GM19240 (cell line): ENCODE results near the gene ZNF669.

Source experiments
- DNase-seq: peaks from one replicate; pipeline ENCODE4 v3.0.0; 2011; ENCODE audit warnings: low spot score; ENCODE audit not compliant: insufficient read length

Gene ZNF669

DNA sequence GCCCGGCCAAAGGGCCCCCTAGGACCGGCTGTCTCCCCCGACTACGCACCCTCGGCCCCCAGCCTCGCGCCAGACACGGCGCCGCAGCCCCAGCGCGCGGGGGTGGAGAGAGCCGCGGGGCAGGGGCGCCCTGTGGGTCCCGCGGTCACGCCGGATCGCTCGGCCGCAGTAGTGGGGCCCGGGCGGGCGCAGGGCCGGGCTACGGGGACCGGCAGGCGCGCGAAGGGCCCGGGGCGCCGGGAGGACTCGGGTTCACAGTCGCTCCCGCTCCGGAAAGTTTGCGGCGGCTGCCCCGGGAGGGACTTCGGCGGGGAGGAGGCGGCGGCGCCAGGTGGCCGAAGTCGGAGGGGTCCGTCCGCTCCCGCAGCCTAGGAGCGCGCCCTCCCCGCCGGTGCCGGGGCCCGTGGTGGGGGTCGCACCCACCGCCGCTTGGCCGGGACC lies 7.1 kb upstream of the ZNF669 start:
- DNase-seq, result no peak

DNA sequence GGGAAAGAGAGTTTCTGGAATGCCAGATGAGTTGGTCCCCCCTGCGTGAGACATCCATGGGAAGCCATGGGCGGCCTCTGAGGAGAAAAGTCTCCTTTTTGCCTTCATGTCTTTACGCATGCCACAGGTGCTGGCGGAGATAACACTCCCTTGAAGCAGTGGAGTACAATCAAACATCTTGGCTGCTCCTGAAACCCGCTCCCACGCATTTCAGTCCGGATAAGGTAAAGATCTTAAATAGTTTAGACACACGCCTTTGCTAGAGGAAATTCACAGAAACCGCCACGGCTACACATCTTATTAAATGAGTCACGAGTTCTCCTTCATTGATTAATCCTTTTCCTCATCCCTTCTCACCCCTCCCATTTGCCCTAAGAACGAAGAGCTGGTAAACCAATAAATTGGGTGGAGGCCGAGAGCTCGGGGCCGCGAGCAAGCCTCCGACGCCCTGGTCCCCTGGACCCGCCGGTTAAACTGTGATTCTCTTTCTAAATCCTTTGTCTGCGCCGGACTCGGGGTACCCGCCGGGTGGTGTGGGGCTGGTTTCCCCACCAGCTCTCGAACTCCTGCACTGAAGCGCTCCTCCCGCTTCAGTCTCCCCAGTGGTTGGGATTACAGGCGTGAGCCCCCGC lies 6.6 kb upstream of the ZNF669 start:
- DNase-seq, result no peak

DNA sequence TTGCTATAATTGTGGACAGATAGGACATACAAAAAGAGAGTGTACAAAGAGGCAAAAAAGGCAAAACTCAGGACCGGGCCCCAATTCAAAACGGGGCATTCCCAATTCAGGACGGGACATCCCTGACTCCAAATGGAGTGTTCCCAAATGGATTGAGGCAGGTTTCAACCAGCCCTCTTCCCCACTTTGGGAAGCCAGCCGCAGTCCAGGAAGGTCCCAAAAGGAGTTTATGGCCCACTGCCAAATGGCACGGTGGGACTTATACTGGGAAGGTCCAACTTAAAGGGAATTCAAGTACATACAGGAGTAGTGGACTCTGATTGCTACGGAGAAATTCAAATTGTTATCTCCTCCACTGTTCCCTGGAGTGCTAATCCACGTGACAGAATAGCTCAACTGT lies 3.5 kb upstream of the ZNF669 start:
- DNase-seq, result no peak

DNA sequence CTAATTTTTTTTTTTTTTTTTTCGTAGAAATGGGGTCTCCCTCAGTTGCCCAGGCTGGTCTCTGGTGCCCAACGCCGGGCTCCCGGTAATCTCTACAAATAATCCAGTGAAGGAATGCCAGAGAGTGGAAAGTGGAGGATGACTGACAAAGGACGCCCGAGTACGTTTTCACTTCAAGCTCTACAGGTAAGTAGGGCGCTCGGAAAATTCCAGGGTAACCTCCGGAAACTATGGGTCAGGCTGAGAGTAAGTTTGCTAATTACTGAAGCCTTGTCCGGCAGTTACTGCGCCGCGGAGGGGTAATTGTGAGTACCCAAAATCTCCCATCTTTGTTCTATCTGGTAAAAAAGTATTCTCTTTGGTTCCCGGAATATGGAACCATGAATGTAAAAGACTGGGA lies 1.8 kb upstream of the ZNF669 start:
- no peak for DNase-seq

DNA sequence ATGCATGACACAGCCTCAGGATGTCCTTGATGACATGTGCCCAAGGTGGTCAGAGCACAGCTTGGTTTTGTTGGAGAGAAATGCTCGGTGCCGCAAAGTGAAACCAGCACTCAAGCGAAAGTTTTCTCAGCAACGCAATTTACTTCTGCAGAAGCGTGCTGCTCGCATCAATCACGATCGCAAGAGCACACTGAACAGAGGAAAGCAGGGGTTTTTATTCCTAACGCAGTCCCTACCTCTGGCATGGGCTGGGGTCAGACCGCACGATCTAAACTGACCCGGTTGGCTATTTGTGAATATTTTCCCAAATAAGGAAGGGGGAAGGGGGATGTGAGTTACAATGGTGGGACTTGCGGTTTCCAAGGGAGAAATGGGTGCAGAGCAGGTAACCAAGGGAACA lies 809 bp upstream of the ZNF669 start:
- DNase-seq, result no peak

DNA sequence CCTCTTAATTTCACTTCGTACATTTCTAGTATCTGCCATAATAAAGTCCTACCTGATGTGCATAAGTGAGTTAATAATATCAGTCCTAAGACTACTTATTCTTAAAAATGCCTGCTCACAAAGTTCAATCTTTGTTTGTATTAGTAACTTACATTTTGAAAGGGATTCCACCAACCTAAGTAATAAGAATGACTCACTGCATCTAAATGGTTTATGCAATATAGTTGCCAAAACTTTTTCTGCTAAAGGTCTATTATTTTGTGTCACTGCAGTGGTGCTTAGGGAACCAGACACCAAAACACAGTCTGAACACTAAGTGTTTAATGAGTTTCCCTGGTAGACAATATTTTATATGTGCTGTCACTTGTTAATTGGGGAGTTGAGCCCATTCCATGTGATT lies 1.8 kb downstream of the ZNF669 start:
- no peak for DNase-seq

DNA sequence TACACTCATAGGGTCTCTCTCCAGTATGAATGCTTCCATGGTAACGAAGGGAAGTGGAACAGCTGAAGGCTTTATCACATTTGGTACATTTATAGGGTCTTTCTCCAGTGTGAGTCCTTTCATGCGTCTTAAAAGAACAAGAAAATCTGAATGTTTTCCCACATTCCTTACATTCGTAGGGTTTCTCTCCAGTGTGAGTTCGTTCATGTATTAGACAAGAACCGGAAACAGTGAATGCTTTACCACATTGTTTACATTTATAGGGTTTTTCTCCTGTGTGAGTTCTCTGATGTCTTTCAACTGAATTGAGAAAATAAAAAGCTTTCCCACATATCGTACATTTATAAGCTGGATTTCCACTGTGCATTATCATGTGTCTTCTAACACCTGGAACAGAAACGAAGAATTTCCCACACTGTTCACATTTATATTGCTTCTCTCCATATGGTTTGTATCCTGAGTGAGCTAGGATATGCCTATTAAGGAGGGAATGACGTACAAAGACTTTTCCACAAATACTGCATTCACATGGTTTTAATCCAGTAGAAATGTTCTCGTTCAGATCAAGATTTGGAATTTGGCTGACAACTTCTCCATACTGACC lies 3.4 kb downstream of the ZNF669 start:
- no peak for DNase-seq

DNA sequence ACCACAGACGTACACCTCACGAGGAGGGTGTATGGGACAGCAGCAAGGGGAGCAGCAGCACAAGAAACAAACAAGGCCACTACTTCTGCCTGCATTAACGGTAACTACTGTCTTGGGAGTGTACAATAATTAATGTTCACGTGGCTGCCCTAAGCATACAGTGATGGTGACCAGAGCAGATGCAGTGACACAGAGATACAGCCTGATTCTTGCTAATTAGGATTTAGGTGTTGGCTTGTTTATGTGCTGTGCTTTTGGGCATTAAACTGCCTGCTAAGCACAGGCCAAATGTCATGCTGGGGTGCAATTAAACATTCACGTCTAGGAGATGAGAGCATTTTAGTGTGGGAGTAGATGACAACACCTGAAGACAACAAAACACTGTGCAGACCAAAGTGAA lies 7.2 kb downstream of the ZNF669 start:
- DNase-seq, result no peak

DNA sequence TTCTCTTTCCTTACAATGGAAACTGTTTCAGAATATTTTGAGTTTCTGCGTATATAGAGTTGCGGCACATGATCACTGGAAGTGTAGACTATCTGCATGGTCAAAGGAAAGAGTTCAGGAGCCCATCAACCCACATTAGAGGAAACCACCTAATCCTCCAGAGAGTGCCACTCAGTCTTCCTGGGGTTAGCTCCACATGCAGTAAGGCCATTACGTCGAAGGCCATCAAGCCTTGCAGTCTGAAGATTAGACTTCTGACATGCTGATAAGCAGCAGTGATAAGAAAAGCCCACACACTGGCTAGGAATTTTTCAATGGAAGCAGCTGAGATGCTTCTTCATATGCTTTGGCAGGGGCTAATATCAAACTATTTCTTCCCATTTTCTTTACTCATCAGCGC lies 7.6 kb downstream of the ZNF669 start:
- DNase-seq, result no peak

DNA sequence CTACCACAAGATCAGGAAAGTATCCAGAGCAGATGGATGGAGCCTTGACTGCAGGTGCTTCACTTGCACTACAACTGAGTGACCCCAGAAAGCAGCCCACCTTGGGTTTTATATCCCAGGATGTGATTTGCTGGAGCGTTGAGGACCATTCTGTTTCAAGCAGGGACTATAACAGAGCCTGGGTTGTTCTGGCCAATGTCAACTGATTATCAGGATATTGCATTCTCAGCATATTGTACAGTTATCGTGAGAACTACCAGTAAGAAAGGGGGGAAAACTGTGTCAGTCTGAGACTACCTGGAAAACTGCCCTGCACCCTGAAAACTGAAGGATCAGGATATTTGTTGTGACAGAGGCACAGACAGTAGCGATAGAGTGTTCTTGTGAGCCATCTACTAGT lies 8.0 kb downstream of the ZNF669 start:
- DNase-seq, result no peak

DNA sequence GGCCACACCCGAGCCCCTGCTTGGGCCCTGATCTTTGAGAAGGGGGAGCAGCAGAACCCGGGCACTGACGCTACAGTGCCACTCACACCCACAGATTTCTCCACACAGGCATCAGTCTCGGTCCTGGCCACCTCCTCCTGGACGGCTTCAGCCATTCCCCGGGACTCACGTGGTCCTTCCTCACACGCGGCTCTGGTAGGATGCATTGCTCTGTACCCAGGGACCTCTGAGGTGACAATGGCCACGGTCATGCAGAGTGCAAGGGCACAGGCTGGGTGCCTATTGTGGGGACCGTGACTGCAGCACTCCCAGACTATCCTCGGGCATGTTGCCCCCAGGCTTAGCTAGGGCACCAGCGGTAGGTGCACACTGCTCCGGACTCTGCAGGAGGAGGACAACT lies 13.7 kb downstream of the ZNF669 start:
- no peak for DNase-seq

DNA sequence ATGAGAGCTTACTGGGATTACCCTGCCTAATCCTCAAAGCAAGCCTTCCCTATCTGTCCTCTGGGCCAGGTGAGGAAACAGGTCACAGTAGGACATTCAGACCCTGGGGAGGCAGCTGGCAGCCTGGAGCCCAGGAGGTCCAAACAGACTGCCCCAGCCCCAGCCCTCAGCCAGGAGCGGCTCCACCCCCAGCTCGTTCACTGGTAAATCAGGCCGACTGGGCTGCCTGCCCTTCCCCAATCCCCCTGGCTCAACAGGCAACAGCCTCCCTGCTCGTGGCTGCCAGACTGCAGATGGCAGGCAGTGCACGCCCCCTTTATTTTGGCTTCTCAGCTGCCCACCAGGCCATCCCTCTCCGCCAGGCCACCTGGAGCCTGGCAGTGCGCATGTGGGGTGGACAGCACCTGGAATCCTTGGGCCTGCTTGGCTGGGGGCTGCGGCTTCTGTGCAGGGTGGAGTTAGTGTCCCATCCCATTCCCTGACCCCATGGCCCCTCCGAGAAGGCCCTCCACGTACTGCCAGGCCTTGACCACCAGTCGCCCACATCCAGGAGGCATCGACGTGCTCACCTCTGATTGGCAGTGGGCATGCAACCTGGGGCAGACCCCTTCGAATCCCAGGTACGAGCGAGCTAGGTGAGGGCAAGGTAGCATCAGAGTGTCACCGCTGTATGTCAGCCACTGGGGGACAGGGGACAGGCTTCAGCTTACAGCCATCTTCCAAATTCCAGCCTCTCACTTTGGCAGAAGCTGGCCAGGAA lies 14.4 kb downstream of the ZNF669 start:
- DNase-seq, result no peak

DNA sequence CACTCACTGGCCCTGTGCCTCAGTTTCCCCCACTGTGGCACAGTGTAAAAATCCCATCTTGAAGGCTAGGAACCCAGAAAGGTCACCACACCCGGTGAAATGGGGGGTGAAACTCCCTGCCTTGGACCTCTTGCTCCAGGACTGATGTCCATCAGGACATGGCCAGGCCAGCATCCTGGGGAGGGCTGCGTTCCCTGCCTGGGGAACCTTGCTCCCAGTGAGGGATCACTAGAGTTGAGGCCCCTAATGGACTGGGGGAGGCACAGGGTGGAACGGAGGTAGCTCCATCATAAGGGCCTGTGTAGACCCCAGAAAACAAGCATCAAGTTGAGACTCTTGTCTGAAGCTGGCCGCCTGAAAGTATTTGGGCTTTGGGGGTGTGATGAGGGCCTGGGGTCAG lies 15.2 kb downstream of the ZNF669 start:
- DNase-seq, result no peak

DNA sequence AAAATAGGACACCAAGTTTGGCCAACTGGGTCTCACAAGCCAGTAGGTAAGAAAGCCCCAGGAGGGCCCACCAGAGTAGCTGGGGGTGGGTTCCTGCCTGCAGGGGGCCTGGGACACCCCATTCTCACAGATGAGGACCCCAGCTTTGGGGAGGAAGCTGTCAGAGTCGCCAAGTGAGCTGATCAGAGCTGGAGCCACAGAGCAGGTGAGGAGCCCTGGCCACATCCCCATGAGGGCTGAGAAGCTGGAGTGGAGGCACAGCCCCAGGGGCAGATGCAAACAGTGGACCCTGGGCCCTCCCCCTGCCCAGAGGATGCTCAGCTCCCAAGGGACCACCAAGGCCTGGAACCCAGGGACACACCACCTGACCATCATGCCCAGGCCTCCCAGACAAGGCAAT lies 16.9 kb downstream of the ZNF669 start:
- DNase-seq, result no peak

DNA sequence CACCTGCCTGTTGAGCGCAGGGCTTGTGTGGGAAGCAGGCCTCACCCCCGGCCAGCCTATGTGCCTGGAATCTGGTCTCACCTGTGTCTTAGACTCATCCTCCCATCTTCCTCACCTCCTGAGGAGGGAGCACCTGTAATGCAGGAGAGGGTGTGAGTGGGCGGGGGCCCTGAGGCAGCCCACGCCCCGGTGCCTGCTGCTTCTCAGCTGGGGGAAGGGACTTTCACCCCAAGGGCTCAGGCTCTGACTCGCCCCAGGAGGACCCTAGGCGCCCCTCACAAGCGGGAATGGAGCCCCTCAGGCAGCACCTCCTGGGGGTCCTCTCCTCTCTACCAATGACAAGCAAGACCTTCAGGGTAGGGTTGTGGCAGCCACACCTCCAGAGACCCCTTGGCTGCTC lies 18.8 kb downstream of the ZNF669 start:
- no peak for DNase-seq

DNA sequence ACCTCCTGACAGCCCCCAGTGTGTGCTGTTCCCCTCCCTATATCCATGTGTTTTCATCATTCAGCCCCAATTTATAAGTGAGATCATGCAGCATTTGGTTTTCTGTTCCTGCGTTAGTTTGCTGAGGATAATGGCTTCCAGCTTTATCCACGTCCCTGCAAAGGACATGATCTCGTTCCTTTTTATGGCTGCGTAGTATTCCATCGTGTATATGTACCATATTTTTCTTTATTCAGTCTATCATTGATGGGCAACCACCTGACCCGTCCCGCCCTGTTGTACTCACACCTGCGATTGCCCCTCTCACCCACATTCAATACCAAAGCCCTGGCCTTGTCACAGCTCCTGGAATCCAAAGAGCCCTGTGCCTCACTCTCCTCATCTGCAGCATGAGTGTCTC lies 19.4 kb downstream of the ZNF669 start:
- DNase-seq, result no peak

DNA sequence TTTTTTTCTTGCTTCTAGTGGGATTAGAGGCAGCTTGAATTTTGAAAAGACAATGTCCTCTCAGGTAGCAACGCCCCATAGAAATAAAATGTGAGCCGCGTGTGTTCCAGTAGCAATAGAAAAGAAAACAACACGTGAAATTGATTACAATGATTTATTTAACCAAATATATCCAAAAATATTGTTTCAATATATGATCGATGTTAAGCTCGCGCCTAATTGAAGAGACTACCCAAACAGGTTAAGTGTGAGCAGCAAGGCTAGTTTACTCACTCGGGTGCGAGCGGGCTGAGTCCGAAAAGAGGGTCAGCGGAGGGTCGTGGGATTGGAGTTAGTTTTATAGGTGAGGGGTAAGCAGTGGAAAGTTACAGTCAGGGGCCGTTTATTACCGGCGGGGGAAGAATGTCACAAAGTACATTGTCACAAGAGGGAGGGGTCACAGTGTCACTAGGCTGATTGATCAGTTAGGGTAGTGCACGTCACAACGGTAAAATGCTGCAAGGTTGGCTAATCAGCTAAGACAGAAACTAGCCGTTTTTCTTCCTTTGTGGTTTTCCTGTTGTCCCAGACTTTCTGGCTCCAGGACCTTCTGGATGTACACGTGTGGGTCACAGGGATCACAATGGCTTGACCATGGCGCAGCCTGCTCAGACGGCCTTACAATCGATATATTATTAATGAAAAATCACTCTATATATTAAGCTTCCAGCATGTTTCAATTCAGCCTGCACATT lies 24.8 kb downstream of the ZNF669 start:
- DNase-seq, result no peak

DNA sequence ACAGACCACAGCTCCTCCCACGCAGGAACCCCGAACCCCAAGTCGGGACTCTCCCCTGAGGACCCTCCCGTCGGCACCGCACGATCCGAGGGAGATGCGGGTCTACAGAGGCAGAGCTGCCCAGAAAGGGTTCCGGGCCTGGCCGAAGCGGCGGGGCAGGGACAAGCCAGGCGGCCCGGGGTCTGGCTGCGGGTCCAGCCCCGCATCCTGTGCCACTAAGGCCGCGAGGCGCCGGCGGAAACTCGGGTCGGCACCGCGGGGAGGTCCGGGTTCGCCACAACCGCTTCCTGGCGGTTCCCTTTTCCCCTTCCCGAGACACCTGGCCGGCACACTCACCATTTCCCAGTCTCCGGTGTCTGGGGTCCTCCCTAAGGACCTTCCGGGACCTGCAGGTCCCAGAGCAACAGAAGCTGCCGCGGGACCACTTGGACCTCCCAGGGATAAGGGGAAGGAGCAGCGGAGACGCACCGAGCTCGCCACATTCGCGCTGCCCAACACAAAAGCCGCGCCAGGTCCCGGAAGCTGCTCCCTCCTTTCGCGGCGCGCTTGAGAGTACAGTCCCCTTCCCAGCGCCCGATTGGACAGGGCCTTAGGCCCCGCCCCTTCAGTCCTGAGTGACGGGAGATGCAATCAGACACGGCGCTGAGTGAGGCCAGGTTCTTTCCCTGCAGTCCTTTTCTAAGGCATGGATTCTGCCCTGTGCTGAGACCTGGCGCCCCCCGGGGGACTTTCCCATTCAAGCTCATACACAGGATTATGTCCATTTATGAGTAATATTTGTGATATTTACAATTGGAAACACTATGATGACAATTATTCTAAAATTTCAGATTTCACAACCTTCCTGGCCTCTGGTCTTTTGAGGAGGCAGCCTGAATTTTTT lies 25.7 kb downstream of the ZNF669 start, which contains the start of gene ZNF670:
Gene ZNF670, minus strand, starts transcription at position 554 of the 883 bp plus-strand sequence. Its CDS starts 215 bp downstream, at position 339.
- peak; percentile 90 for DNase-seq

DNA sequence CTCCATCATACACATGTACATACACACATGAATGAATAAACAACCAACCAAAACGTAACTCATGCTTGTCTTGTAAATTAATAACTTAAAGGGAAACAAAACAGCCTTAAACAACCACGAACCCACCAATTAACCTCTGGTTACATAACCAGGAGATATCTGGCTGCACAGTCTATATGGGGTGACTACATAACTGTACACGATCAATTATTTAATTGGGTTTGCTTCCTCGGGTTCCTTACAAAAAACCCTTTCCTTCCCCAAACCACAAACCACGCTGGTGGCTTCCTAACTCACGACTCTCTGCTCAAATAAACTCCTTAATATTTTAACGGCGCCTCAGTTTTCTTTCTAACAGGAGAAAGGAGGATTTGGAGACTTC lies 26.3 kb downstream of the ZNF669 start:
- DNase-seq, result no peak

DNA sequence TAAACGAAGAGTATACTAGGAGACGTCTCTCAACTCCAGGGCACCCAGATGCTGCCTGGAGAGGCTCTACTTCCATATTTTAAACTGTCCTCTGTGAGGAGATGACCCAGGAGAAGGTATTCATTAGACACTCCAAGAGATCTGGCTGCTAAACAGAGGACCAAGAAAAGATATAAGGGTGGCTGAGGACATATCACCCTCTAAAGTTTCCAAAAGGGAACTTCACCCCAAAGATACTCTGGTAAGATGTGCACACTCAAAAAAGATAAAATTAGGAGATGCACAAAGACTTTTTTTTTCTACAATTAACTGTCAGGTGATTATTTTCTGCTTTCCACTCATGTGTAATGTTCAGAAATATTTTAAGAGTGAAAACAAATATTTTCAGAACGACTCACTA lies 26.9 kb downstream of the ZNF669 start:
- DNase-seq, result no peak

DNA sequence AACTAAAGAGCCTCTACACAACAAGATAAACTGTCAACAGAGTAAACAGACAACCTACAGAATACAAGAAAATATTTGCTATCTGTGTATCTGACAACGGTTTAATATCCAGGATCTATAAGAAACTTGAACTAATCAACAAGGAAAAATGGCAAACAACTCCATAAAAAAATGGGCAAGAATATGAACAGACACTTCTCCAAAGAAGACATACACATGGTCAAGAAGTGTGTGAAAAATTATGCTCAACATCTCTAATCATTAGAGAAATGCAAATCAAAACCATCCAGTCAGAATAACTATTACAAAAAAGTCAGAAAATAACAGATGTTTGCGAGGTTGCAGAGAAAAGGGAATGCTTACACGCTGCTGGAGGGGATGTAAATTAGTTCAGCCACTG lies 33.5 kb downstream of the ZNF669 start:
- no peak for DNase-seq
